NCI-H1105 treated with DMSO at 0.1 percent for 48 hours (cell line): Measurements from ENCODE around the gene SH3PXD2A.
"Not testable (repeated sequence)": the region's sequence is repeated elsewhere in the genome, so short reads cannot be mapped to it uniquely, and the experiment has no call there.

Experiments
- DNase-seq: peaks from one replicate; lab custom pipeline; 2025; lab: John Stamatoyannopoulos, UW

Gene SH3PXD2A

DNA sequence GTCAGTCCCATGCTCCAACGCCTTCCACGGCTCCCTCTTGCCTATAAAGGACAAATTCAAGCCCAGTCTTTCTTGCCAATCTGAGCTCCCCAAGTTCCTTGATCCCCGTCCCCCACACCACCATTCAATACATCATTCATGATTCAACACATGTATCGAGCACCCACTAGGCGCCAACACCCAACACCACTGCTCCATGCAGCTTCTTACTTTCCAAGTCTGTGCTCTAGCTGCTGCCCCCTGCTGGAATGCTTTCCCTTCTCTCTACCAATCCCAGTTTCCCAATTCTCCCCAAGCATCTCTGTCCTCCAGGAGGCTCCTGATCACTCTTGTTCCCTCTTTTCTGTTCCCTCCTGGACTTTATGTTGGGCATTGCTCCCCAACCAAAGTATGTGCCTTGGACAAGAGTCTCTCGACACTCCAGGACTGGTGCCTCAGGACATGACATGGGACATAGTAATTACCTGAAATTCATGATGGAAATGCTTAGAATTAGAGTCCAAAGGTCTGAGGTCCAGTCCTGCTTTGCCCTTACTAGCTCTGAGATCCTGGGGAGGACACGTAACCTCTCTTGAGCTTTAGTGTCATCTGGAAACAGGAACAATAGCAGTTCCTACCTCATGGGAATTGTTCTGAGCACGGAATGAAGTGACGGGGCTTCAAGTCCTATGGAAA is 189.2 kb downstream of the SH3PXD2A start:
- DNase-seq: peak; percentile 6

GRCh38 chr10:103665162-103665889 is 190.1 kb downstream of the SH3PXD2A start:
- no peak for DNase-seq

- no peak for DNase-seq
Observed at GRCh38 chr10:103663802-103664201, 191.6 kb downstream of the SH3PXD2A start.

DNA sequence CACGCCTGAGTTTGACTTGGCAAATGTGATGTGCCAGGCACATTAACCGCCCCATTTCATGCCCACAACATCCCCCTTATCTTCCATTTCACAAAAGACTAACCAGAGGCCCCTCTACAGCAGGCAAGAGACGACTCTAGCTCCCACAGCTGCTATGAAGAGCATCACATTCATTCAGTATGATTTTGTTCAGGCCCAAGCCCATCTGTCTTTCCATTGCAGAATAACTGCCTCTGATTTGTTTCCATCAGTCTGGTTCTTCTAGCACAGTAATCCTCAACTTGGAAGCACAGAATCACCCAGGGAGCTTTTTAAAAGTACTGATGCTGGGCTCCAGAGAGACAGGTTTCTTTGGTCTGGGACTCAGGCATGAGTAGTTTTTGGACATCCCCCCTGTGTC is 192.1 kb downstream of the SH3PXD2A start:
- no peak for DNase-seq

DNA sequence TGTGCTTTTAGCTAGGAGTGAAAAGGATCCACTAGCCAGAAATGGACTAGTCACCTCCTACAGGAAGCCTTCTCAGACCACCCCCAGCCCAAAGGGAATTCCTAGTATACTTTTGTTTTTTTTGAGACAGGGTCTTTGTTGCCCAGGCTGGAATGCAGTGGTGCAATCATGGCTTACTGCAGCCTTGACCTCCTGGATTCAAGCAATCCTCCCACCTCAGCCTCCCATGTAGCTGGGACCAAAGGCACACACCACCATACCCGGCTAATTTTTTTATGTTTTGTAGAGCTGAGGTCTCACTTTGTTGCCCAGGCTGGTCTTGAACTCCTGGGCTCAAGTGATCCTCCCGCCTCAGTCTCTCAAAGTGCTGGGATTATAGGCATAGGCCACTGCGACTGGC is 192.7 kb downstream of the SH3PXD2A start:
- not testable (repeated sequence) for DNase-seq

DNA sequence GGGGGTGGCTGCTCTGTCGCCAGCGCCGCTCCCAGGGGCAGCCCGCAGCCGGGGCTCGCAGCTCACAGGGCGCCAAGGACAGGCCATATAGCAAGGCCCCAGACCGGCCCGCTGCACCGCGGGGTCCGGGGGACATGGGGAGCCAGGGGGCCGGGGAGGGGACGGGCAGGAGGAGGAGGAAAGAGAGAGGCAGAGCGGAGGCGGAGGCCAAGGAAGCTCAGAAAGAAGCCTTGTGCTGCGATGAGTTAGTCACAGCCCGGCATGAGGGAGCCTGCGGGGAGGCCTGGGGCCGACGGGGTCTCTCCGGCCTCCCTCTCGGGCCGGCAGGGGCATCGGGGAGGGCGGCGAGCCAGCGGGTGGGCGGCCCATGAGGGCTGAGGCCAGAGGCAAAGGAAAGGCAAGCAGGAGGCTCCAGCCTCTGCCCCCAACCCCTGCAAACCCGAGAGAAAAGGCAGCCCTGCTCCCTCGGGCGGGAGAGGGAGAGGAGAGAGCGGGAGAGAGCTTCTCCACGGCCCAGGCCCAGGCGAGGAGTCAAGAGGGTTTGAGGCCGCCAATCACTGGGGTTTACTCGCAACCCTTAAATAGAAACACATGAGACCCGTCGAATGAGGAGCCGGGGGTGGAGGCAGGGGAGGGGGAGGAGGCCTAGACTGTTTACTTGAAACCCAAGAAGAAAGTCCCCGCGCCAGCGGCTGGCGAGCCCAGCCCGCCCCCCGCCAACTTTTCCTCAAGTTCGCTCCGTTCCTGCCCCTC is 194.0 kb downstream of the SH3PXD2A start:
- peak; percentile 80 for DNase-seq

DNA sequence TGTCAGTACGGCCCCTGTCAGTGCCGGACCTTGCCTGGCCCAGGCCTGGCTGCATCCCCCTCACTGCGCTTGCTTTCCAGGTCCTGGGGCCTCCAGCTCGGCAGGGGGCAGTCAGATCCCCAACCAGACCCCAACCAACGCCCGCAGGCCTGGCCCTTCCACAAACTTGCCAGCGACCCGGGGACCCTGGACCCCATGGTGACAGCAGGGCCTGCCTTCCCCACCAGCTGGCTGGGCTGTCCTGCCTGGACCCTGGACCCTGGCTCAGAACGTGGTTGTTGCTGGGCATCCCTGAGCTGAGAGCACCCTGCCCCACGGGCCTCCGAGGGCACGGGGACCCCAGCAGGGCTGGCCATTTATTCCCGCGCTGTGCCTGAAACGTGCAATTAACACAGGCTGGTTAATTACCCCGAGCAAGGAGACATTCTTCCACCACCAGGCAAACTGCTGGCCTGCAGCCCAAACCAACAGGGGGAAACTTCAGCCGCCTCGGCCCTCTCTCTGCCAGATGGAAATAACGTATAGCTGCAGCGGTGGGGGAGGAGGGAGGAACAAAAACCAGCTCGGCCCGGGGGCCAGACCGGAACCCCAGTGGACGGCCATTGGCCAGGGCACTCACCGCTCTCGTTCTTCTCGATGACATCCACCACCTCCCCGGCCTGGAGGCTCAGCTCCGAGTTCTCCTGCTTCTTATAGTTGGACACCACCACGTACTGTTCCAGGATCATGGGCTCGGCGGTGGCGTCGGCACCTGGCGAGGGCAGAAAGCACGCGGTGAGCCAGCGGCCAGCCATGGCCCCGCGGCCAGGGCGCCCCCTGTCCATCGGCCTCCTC is 194.8 kb downstream of the SH3PXD2A start:
- peak; percentile 52 for DNase-seq

GRCh38 chr10:103659674-103660363 is 195.6 kb downstream of the SH3PXD2A start:
- no peak for DNase-seq

DNA sequence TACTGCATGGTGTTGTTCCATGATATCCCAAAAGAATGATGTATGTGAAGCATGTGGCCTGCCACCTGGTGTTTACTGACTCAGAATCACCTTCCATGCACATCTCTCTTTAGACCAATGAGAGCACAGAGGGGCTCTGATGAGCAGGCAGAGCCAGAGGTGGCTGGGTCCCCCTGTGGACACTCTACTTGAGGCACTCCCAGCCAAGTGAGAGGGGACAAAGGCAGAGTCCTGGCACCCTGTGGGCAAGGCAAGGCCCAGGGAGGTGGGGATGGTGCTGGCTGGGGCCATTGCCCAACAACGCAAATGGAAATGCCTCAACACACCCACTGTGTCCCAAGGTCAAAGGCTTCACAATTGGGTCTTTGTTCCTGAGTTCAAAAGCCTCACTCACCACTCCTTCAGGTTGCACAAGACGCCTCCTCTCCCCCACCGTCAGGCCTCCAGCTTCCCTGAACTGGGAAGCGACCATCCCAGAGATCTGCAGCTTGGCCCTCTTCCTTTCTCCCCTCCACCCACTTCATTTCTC is 197.3 kb downstream of the SH3PXD2A start:
- no peak for DNase-seq

- DNase-seq: no peak
Observed at GRCh38 chr10:103657061-103657591, 198.2 kb downstream of the SH3PXD2A start.

DNA sequence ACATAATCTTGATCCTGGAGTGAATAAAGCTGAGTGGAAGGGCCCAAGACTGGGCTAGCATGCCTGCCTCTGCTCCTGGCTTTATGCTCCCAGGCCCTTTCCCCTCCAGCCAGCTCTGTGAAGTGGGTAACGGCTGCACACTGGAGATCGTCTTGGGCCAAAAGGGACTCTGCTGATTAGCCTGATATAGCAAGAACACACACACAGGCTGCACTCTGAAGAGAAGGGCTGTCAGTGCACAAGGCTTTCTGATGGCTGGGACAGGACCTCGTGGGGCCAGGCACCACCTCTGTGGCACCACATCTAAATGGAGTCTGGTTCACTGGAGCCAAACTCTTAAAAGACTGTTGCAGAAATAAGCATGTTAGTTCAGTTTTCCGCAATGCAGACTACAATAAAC is 200.5 kb downstream of the SH3PXD2A start:
- DNase-seq: no peak

GRCh38 chr10:103653581-103654037 is 201.8 kb downstream of the SH3PXD2A start:
- peak; percentile 82 for DNase-seq

GRCh38 chr10:103652599-103653281 is 202.6 kb downstream of the SH3PXD2A start:
- no peak for DNase-seq

- no peak for DNase-seq
Observed at GRCh38 chr10:103651783-103652476, 203.4 kb downstream of the SH3PXD2A start.

DNA sequence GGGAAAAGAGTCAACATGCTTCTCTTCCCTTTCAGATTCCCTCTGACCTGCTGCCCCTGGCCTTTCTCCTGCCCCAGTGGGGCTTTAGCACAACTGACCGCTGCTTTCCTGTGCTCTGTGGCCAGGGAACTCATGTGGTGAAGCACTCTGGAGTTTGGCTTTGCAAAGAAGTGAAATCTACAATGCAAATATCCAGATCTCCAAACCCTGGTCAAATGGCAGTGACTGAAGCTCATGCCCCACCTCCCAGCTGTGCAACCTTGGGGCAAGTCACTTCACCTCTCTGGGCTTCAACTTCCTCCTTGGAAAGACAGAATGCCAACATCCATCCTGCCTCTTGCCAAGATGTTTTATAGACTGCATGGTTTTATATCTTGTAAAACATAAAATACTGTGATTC is 204.0 kb downstream of the SH3PXD2A start:
- DNase-seq: no peak

- peak; percentile 53 for DNase-seq
Observed at GRCh38 chr10:103649654-103650423, 205.5 kb downstream of the SH3PXD2A start.

GRCh38 chr10:103648636-103649532 is 206.5 kb downstream of the SH3PXD2A start:
- DNase-seq: no peak

GRCh38 chr10:103648251-103648635 is 207.1 kb downstream of the SH3PXD2A start:
- no peak for DNase-seq
